ENCODE measurements around the gene IRF7. TPM values are rescaled to one million over a fixed set of nuclear protein-coding genes. Genes with fewer than 3 reads are reported as not detected.
"Not testable (repeated sequence)": the region's sequence is repeated elsewhere in the genome, so short reads cannot be mapped to it uniquely, and the experiment has no call there.

Gene IRF7
- total RNA-seq, 1 donor from 2014 or later: 29.3 TPM

GRCh38 chr11:584287-584686 is 31.5 kb downstream of the IRF7 start:
- DNase-seq (ENCODE audit: low read depth): no peak

GRCh38 chr11:581752-582151 is 34.0 kb downstream of the IRF7 start:
- DNase-seq (ENCODE audit: low read depth): no peak

- no peak for DNase-seq (ENCODE audit: low read depth)
Measured at GRCh38 chr11:581342-581741, 34.4 kb downstream of the IRF7 start.

GRCh38 chr11:579830-580601 is 35.7 kb downstream of the IRF7 start:
- DNase-seq (ENCODE audit: low read depth): no peak

GRCh38 chr11:578276-579035 is 37.3 kb downstream of the IRF7 start:
- peak; percentile 28 for DNase-seq (ENCODE audit: low read depth)

- DNase-seq (ENCODE audit: low read depth): no peak
Measured at GRCh38 chr11:577611-577894, 38.2 kb downstream of the IRF7 start.

- peak; percentile 38 for DNase-seq (ENCODE audit: low read depth)
Measured at GRCh38 chr11:576811-577610, 38.7 kb downstream of the IRF7 start.

GRCh38 chr11:575996-576768 is 39.6 kb downstream of the IRF7 start, which contains the start of gene PHRF1:
TSS of gene PHRF1 (plus strand) at chr11:576470. CDS start at chr11:581513, 5,043 bp downstream.
- peak; percentile 93 for DNase-seq (ENCODE audit: low read depth)

- peak; percentile 20 for DNase-seq (ENCODE audit: low read depth)
Measured at GRCh38 chr11:575313-575995, 40.3 kb downstream of the IRF7 start.

- no peak for DNase-seq (ENCODE audit: low read depth)
Measured at GRCh38 chr11:574632-575312, 41.0 kb downstream of the IRF7 start.

- DNase-seq (ENCODE audit: low read depth): not testable (repeated sequence)
Measured at GRCh38 chr11:574031-574570, 41.6 kb downstream of the IRF7 start.

GRCh38 chr11:573146-573759 is 42.5 kb downstream of the IRF7 start:
- DNase-seq (ENCODE audit: low read depth): no peak

- no peak for DNase-seq (ENCODE audit: low read depth)
Measured at GRCh38 chr11:571802-572185, 44.0 kb downstream of the IRF7 start.

GRCh38 chr11:569158-569885 is 46.4 kb downstream of the IRF7 start:
- no peak for DNase-seq (ENCODE audit: low read depth)

GRCh38 chr11:568306-569157 is 47.2 kb downstream of the IRF7 start:
- DNase-seq (ENCODE audit: low read depth): peak; percentile 95

- DNase-seq (ENCODE audit: low read depth): no peak
Measured at GRCh38 chr11:567629-568292, 48.0 kb downstream of the IRF7 start.

Measured in myocyte (in vitro differentiated cells).